ENCODE measurements around the gene C6orf47.

DNA sequence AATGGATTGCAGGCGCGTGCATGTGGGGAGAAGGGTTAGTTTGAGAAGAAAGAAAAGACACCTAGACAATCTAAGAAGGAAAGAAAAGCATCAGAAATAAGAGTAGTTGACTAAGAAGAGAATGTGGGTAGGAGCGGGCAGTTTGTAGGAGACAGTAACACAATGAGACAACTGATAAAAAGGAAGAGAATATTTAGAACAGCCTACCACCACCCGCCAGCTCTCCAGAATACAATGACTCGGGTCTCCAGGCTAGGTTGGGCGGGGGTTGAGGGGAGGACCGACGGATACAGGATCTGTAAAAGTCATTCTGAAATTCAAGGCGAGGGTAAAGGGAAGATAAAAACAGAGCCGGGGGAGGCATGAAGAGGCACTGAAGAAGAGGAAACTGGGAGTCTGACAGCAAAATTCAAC, 41.8 kb upstream of the C6orf47 start:
- TF ChIP-seq, protein P1, sequence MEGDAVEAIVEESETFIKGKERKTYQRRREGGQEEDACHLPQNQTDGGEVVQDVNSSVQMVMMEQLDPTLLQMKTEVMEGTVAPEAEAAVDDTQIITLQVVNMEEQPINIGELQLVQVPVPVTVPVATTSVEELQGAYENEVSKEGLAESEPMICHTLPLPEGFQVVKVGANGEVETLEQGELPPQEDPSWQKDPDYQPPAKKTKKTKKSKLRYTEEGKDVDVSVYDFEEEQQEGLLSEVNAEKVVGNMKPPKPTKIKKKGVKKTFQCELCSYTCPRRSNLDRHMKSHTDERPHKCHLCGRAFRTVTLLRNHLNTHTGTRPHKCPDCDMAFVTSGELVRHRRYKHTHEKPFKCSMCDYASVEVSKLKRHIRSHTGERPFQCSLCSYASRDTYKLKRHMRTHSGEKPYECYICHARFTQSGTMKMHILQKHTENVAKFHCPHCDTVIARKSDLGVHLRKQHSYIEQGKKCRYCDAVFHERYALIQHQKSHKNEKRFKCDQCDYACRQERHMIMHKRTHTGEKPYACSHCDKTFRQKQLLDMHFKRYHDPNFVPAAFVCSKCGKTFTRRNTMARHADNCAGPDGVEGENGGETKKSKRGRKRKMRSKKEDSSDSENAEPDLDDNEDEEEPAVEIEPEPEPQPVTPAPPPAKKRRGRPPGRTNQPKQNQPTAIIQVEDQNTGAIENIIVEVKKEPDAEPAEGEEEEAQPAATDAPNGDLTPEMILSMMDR (IDR thresholded peaks at IDR 0.05) = no peak
- no peak for TF ChIP-seq POLR2AphosphoS5 (IDR thresholded peaks at IDR 0.05)
- TF ChIP-seq POLR2A (IDR thresholded peaks at IDR 0.05; ENCODE audit: low read depth) = no peak
- no peak for TF ChIP-seq EP300 (IDR thresholded peaks at IDR 0.05)

All from esophagus muscularis mucosa (tissue), 4 donors.